Progenitor cell of endocrine pancreas (in vitro differentiated cells): ENCODE results near the gene CDH23. TPM values are rescaled to one million over a fixed set of nuclear protein-coding genes. Genes with fewer than 3 reads are reported as not detected.

Source experiments
- DNase-seq: peaks from one replicate; pipeline ENCODE4 v3.0.0; 2021; ENCODE audit warnings: low spot score; ENCODE audit not compliant: unreplicated experiment
- H3K27ac Mint-ChIP-seq: 2 replicates; pipeline ENCODE4 v1.8.0; 2021; ENCODE audit warnings: mild to moderate bottlenecking, moderate library complexity, mixed read lengths
- H3K27me3 Mint-ChIP-seq: 2 replicates; pipeline ENCODE4 v1.8.0; 2021; ENCODE audit warnings: mixed read lengths
- H3K36me3 Mint-ChIP-seq: 2 replicates; pipeline ENCODE4 v1.8.0; 2022; ENCODE audit warnings: mixed read lengths; ENCODE audit not compliant: insufficient read depth
- H3K4me1 Mint-ChIP-seq: 2 replicates; pipeline ENCODE4 v1.8.0; 2021; ENCODE audit warnings: low read depth, mixed read lengths
- H3K4me3 Mint-ChIP-seq: 2 replicates; pipeline ENCODE4 v1.8.0; 2021; ENCODE audit warnings: low read depth, mild to moderate bottlenecking, moderate library complexity, mixed read lengths
- H3K9me3 Mint-ChIP-seq: 2 replicates; pipeline ENCODE4 v1.8.0; 2021; ENCODE audit warnings: low read depth, mixed read lengths
- total RNA-seq: library from RNA; stranded (reverse); gene quantifications from 2 replicates; pipeline ENCODE4 v1.2.1, GENCODE V29; 2021
- TF ChIP-seq, protein P1 (sequence below): fragments of 200-600 bp; sonication (generic); IDR thresholded peaks from one replicate; pipeline ENCODE4 v1.5.0; 2021; ENCODE audit warnings: antibody characterized with exemption, mild to moderate bottlenecking; ENCODE audit not compliant: unreplicated experiment

CDH23 gene
- total RNA-seq, 1 donor from 2014 or later = 0.43 TPM

- peaks cover 7% of the 10 kb centered on the region for H3K4me1 Mint-ChIP-seq
- H3K27me3 Mint-ChIP-seq = peaks cover 5% of the 10 kb centered on the region
- no peak overlapping the region for H3K27ac Mint-ChIP-seq
- DNase-seq = no peak
- H3K4me3 Mint-ChIP-seq = no peak overlapping the region
- no peaks in the 10 kb centered on the region for H3K36me3 Mint-ChIP-seq
- TF ChIP-seq, protein P1, sequence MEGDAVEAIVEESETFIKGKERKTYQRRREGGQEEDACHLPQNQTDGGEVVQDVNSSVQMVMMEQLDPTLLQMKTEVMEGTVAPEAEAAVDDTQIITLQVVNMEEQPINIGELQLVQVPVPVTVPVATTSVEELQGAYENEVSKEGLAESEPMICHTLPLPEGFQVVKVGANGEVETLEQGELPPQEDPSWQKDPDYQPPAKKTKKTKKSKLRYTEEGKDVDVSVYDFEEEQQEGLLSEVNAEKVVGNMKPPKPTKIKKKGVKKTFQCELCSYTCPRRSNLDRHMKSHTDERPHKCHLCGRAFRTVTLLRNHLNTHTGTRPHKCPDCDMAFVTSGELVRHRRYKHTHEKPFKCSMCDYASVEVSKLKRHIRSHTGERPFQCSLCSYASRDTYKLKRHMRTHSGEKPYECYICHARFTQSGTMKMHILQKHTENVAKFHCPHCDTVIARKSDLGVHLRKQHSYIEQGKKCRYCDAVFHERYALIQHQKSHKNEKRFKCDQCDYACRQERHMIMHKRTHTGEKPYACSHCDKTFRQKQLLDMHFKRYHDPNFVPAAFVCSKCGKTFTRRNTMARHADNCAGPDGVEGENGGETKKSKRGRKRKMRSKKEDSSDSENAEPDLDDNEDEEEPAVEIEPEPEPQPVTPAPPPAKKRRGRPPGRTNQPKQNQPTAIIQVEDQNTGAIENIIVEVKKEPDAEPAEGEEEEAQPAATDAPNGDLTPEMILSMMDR = no peak
- no peaks in the 10 kb centered on the region for H3K9me3 Mint-ChIP-seq
Measured at GRCh38 chr10:71502851-71503250, 106.1 kb downstream of the CDH23 start.

- Mint-ChIP-seq H3K9me3 (no peaks in the 10 kb centered on the region), H3K27ac (no peak overlapping the region), H3K4me1 (peaks cover 6% of the 10 kb centered on the region), H3K27me3 (peaks cover 3% of the 10 kb centered on the region), H3K4me3 (no peak overlapping the region), H3K36me3 (no peaks in the 10 kb centered on the region)
- DNase-seq = no peak
- TF ChIP-seq, protein P1 = no peak
Measured at GRCh38 chr10:71504168-71504567, 107.4 kb downstream of the CDH23 start.

GRCh38 chr10:71504570-71504969 lies 107.8 kb downstream of the CDH23 start:
- Mint-ChIP-seq H3K36me3 (no peaks in the 10 kb centered on the region), H3K27me3 (peaks cover 3% of the 10 kb centered on the region), H3K4me3 (no peak overlapping the region), H3K27ac (no peak overlapping the region), H3K4me1 (peaks cover 6% of the 10 kb centered on the region), H3K9me3 (no peaks in the 10 kb centered on the region)
- DNase-seq = no peak
- TF ChIP-seq, protein P1 = no peak

- H3K36me3 Mint-ChIP-seq = no peaks in the 10 kb centered on the region
- H3K27me3 Mint-ChIP-seq = peaks cover 3% of the 10 kb centered on the region
- no peak overlapping the region for H3K4me3 Mint-ChIP-seq
- DNase-seq = no peak
- no peaks in the 10 kb centered on the region for H3K9me3 Mint-ChIP-seq
- no peak overlapping the region for H3K27ac Mint-ChIP-seq
- TF ChIP-seq, protein P1 = no peak
- peaks cover 6% of the 10 kb centered on the region for H3K4me1 Mint-ChIP-seq
Measured at GRCh38 chr10:71505862-71506261, 109.1 kb downstream of the CDH23 start.

DNA sequence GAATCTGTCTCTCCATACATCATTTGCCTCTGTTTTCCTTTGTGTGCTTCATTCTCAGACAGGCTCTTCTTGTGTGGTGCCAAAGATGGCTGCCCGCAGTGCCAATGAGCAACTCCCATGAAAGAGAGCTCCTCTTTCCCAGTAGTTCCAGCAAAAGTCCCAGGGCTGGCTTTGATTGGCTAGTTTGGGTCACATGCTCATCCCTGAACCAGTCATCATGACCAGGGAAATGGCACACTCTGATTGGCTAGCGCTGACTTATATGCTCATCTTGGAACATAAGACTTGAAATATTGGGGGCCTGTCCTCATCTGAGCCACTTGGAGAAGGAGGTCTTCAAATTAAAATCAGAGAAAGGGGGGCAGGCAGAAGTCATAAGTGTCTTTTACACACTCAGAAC lies 112.7 kb downstream of the CDH23 start:
- Mint-ChIP-seq H3K4me1 (peaks cover 7% of the 10 kb centered on the region), H3K27me3 (no peaks in the 10 kb centered on the region), H3K36me3 (no peaks in the 10 kb centered on the region), H3K27ac (no peak overlapping the region), H3K4me3 (no peak overlapping the region), H3K9me3 (no peaks in the 10 kb centered on the region)
- no peak for DNase-seq
- TF ChIP-seq, protein P1 = no peak
